IMR-90 (cell line): Measurements from ENCODE around the gene CLEC2D. TPM values are rescaled to one million over a fixed set of nuclear protein-coding genes. Genes with fewer than 3 reads are reported as not detected.

ENCODE experiments used
- ATAC-seq: fragments of 200-7000 bp; cut with Tn5 transposase; 2 replicates; pipeline ENCODE4 v1.9.1; 2020; ENCODE audit warnings: low read depth, mild to moderate bottlenecking, moderate library complexity
- BruUV-seq: library from RNA; stranded (reverse); fragments of 400-500 nt; replicated peaks from 2 replicates; lab custom pipeline; 2021; lab: Mats Ljungman, UMichigan
- CTCF ChIA-PET: fragments of 300-600 bp; formaldehyde crosslinking; extraction: SDS; loops from one replicate; lab custom pipeline; 2021; ENCODE audit warnings: antibody characterized with exemption; lab: Yijun Ruan, JAX
- POLR2A ChIA-PET: fragments of 300-600 bp; sonication (Branson Sonifier 250); formaldehyde crosslinking; loops from one replicate; lab custom pipeline; 2022; ENCODE audit warnings: antibody characterized with exemption; ENCODE audit not compliant: unreplicated experiment; lab: Charles Lee
- DNase-seq: peaks from one replicate; pipeline ENCODE4 v3.0.0; 2013
- H2AFZ ChIP-seq: replicated peaks from 2 replicates; pipeline ENCODE3; 2013; ENCODE audit warnings: low read length, mild to moderate bottlenecking; ENCODE audit not compliant: poor library complexity
- H2AK5ac ChIP-seq: 2 replicates; pipeline ENCODE4 v1.6.1; 2013; ENCODE audit warnings: low read depth, low read length, inconsistent platforms
- H2AK9ac ChIP-seq: replicated peaks from 2 replicates; pipeline ENCODE3; 2013; ENCODE audit warnings: mild to moderate bottlenecking, low read depth, low read length, moderate library complexity; ENCODE audit not compliant: poor library complexity
- H2BK120ac ChIP-seq: 2 replicates; pipeline ENCODE4 v1.6.1; 2013; ENCODE audit warnings: low read depth, low read length, inconsistent platforms
- H2BK15ac ChIP-seq: 3 replicates; pipeline ENCODE4 v1.6.1; 2013; ENCODE audit warnings: low read depth, low read length, inconsistent platforms
- H2BK20ac ChIP-seq: 2 replicates; pipeline ENCODE4 v1.6.1; 2013; ENCODE audit warnings: low read depth, mild to moderate bottlenecking, inconsistent platforms, low read length, moderate library complexity
- H2BK5ac ChIP-seq: 2 replicates; pipeline ENCODE4 v1.6.1; 2013; ENCODE audit warnings: mild to moderate bottlenecking, low read depth, low read length, inconsistent platforms; ENCODE audit not compliant: poor library complexity, severe bottlenecking
- H3K14ac ChIP-seq: replicated peaks from 2 replicates; pipeline ENCODE4 v1.6.1; 2013; ENCODE audit warnings: low read depth, low read length, inconsistent platforms
- H3K18ac ChIP-seq: 2 replicates; pipeline ENCODE4 v1.6.1; 2013; ENCODE audit warnings: low read depth, low read length, control low read depth
- H3K23ac ChIP-seq: 2 replicates; pipeline ENCODE4 v1.6.1; 2013; ENCODE audit warnings: low read depth, low read length, inconsistent platforms
- H3K27ac ChIP-seq: 2 replicates; pipeline ENCODE4 v1.5.1; 2013; ENCODE audit warnings: mild to moderate bottlenecking, control low read depth, low read length; ENCODE audit not compliant: insufficient read depth
- H3K27me3 ChIP-seq: 2 replicates; pipeline ENCODE4 v1.6.1; 2013; ENCODE audit warnings: low read length; ENCODE audit not compliant: control insufficient read depth, insufficient read depth
- H3K36me3 ChIP-seq: 2 replicates; pipeline ENCODE4 v1.6.1; 2013; ENCODE audit warnings: low read length, mixed read lengths; ENCODE audit not compliant: control insufficient read depth, insufficient read depth
- H3K4ac ChIP-seq: 2 replicates; pipeline ENCODE4 v1.6.1; 2013; ENCODE audit warnings: low read depth, low read length, inconsistent platforms
- H3K4me1 ChIP-seq: 2 replicates; pipeline ENCODE4 v1.6.1; 2013; ENCODE audit warnings: low read length, mixed read lengths; ENCODE audit not compliant: control insufficient read depth, insufficient read depth
- H3K4me2 ChIP-seq: 2 replicates; pipeline ENCODE4 v1.6.1; 2013; ENCODE audit warnings: low read depth, mild to moderate bottlenecking, control low read depth, low read length, moderate library complexity
- H3K4me3 ChIP-seq: 2 replicates; pipeline ENCODE4 v1.5.1; 2013; ENCODE audit warnings: low read depth, mild to moderate bottlenecking, control low read depth, low read length, moderate library complexity; ENCODE audit not compliant: insufficient read depth
- H3K56ac ChIP-seq: 2 replicates; pipeline ENCODE4 v1.6.1; 2013; ENCODE audit warnings: low read length, inconsistent platforms; ENCODE audit not compliant: insufficient read depth; ENCODE audit errors: extremely low read depth
- H3K79me1 ChIP-seq, 2 experiments: 2 replicates each; pipeline ENCODE4 v1.6.1; 2013; ENCODE audit warnings: low read length in 2 of 2, inconsistent platforms in 1 of 2, low read depth in 1 of 2
- H3K9ac ChIP-seq: 2 replicates; pipeline ENCODE4 v1.6.1; 2013; ENCODE audit warnings: low read depth, low read length, control low read depth
- H3K9me1 ChIP-seq: 2 replicates; pipeline ENCODE4 v1.6.1; 2013; ENCODE audit warnings: low read length, inconsistent platforms; ENCODE audit not compliant: insufficient read depth
- H3K9me3 ChIP-seq: 2 replicates; pipeline ENCODE4 v1.6.1; 2013; ENCODE audit warnings: low read length; ENCODE audit not compliant: control insufficient read depth, insufficient read depth
- H4K20me1 ChIP-seq: 2 replicates; pipeline ENCODE4 v1.6.1; 2013; ENCODE audit warnings: low read length, inconsistent platforms; ENCODE audit not compliant: insufficient read depth
- H4K5ac ChIP-seq: 2 replicates; pipeline ENCODE4 v1.6.1; 2013; ENCODE audit warnings: mild to moderate bottlenecking, low read depth, low read length, control low read depth
- H4K8ac ChIP-seq, 2 experiments: 2 replicates each; pipeline ENCODE4 v1.6.1; 2013; ENCODE audit warnings: low read depth in 2 of 2, low read length in 2 of 2, control low read depth in 1 of 2, inconsistent platforms in 1 of 2
- H4K91ac ChIP-seq: 2 replicates; pipeline ENCODE4 v1.6.1; 2013; ENCODE audit warnings: low read depth, low read length, inconsistent platforms; ENCODE audit not compliant: insufficient read depth
- BHLHE40 ChIP-seq: fragments of 150-350 bp; IDR thresholded peaks from 2 replicates; pipeline ENCODE4 v1.6.1; 2016; ENCODE audit warnings: mild to moderate bottlenecking, low read depth, low read length
- CHD1 ChIP-seq: IDR thresholded peaks from 2 replicates; pipeline ENCODE4 v1.6.1; 2012; ENCODE audit warnings: low read depth, low read length, improper control_type of control experiment
- FOS ChIP-seq: fragments of 150-350 bp; IDR thresholded peaks from 2 replicates; pipeline ENCODE4 v1.6.1; 2016; ENCODE audit warnings: low read depth, low read length
- MAFK ChIP-seq: IDR thresholded peaks from 2 replicates; pipeline ENCODE4 v1.6.1; 2012; ENCODE audit warnings: low read depth, low read length, improper control_type of control experiment
- MAZ ChIP-seq: IDR thresholded peaks from 2 replicates; pipeline ENCODE4 v1.6.1; 2012; ENCODE audit warnings: low read depth, mild to moderate bottlenecking, low read length, improper control_type of control experiment, moderate library complexity, borderline replicate concordance
- MXI1 ChIP-seq: IDR thresholded peaks from 2 replicates; pipeline ENCODE4 v1.6.1; 2012; ENCODE audit warnings: low read depth, mild to moderate bottlenecking, low read length, moderate library complexity, borderline replicate concordance
- RAD21 ChIP-seq: IDR thresholded peaks from 2 replicates; pipeline ENCODE4 v1.6.1; 2012; ENCODE audit warnings: low read length, improper control_type of control experiment
- SMC3 ChIP-seq: fragments of 150-350 bp; IDR thresholded peaks from 2 replicates; pipeline ENCODE4 v1.6.1; 2016; ENCODE audit warnings: low read depth, mild to moderate bottlenecking, antibody characterized with exemption, low read length, moderate library complexity
- WGBS, 2 experiments: methylation state at CpG; one replicate each; pipeline versions ENCODE4 v1.1.5 to v1.1.7; 2013; ENCODE audit warnings: missing lambda C conversion rate in 2 of 2; ENCODE audit not compliant: insufficient read length in 1 of 2; ENCODE audit errors: extremely low coverage in 2 of 2; 5-methylcytosine and 5-hydroxymethylcytosine counted together
- dilution Hi-C: fragments of 300-500 bp; cut with HindIII; formaldehyde crosslinking; loops from one replicate; pipeline ENCODE4 v1.14.3; 2018; ENCODE audit warnings: low sequenced_read_pairs; ENCODE audit not compliant: unreplicated experiment
- in situ Hi-C: fragments of 300-500 bp; cut with MboI; formaldehyde crosslinking; loops from 3 replicates; pipeline ENCODE4 v1.14.3; 2019; ENCODE audit warnings: low sequenced_read_pairs, inconsistent platforms, mixed read lengths
- intact Hi-C: fragments of 100-400 bp; cut with micrococcal nuclease; formaldehyde crosslinking; loops from 2 replicates; pipeline ENCODE4 v1.10.0; 2022
- polyA plus RNA-seq, 3 experiments: library from polyadenylated mRNA; depleted of rRNA; stranded (reverse); fragments of >200 nt; gene quantifications; 2 replicates each; pipeline ENCODE4 v1.2.3, GENCODE V29; 2012; ENCODE audit warnings: low replicate concordance in 1 of 3
- total RNA-seq: library from RNA; depleted of rRNA; stranded (reverse); fragments of >200 nt; gene quantifications from 2 replicates; pipeline ENCODE4 v1.2.3, GENCODE V29; 2012
- TF ChIP-seq, protein P1 (sequence below): conservative IDR thresholded peaks from 2 replicates; pipeline ENCODE4 v1.5.1; 2012; ENCODE audit warnings: mild to moderate bottlenecking, low read depth, low read length, improper control_type of control experiment

CLEC2D gene
- total and polyA plus RNA-seq, 2 of the 4 experiments (the other 2 are of a cell fraction), result 0.72 to 1.2 TPM

DNA sequence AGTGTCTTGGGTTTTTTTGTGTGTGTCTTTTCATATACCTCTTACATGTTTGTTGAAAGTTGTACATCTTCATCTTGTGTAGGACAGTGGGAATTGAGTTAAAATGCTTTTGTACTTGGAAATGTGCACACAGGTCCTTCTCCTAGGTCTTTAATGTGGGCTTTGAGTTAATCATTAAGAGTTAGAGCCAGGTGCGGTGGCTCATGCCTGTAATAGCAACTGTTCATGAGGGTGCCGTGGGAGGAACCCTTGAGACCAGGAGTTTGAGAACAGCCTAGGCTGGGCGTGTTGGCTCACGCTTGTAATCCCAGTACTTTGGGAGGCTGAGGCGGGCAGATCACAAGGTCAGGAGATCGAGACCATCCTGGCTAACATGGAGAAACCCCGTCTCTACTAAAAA, 49.5 kb downstream of the CLEC2D start:
- in situ Hi-C loops (loop anchor here (25.0 kb wide), 1 partner anchor 382 kb away; no protein-coding TSS in a partner anchor), dilution Hi-C loops (no loop called here), intact Hi-C loops (no loop called here)
- ATAC-seq, result no peak
- POLR2A ChIA-PET, result no interaction called here
- Histone ChIP-seq H3K9ac (no peak overlapping the region), H3K27me3 (no peaks in the 10 kb centered on the region; the same call in 1 of the 2 replicates), H4K20me1 (no peaks in the 10 kb centered on the region), H2AFZ (no peak overlapping the region), H3K14ac (no peak overlapping the region), H3K4me2 (no peak overlapping the region), H3K4me3 (no peak overlapping the region), H2BK5ac (no peak overlapping the region), H3K36me3 (no peaks in the 10 kb centered on the region), H3K4ac (no peak overlapping the region), H2BK15ac (no peak overlapping the region), H2BK20ac (no peak overlapping the region), H2AK5ac (no peak overlapping the region), H2BK120ac (no peak overlapping the region), H4K8ac (no peak overlapping the region), H3K18ac (no peak overlapping the region), H3K9me3 (no peaks in the 10 kb centered on the region), H4K91ac (no peak overlapping the region), H3K79me1 (no peaks in the 10 kb centered on the region), H4K5ac (no peak overlapping the region), H3K23ac (no peak overlapping the region), H3K4me1 (peaks cover 2% of the 10 kb centered on the region; the same call in 1 of the 2 replicates), H2AK9ac (no peak overlapping the region), H3K27ac (no peak overlapping the region), H3K56ac (no peak overlapping the region), H3K9me1 (no peaks in the 10 kb centered on the region)
- WGBS, 2 experiments, result 100% methylated on average over 1 of the region's 7 CpGs; no CpG with 5 or more reads in 1 of the 2 experiments
- DNase-seq, result no peak
- CTCF ChIA-PET, result no interaction called here
- TF ChIP-seq MAFK (no peak), MXI1 (no peak), FOS (no peak), RAD21 (no peak), CHD1 (no peak), BHLHE40 (no peak), SMC3 (no peak), MAZ (no peak)
- TF ChIP-seq, protein P1, sequence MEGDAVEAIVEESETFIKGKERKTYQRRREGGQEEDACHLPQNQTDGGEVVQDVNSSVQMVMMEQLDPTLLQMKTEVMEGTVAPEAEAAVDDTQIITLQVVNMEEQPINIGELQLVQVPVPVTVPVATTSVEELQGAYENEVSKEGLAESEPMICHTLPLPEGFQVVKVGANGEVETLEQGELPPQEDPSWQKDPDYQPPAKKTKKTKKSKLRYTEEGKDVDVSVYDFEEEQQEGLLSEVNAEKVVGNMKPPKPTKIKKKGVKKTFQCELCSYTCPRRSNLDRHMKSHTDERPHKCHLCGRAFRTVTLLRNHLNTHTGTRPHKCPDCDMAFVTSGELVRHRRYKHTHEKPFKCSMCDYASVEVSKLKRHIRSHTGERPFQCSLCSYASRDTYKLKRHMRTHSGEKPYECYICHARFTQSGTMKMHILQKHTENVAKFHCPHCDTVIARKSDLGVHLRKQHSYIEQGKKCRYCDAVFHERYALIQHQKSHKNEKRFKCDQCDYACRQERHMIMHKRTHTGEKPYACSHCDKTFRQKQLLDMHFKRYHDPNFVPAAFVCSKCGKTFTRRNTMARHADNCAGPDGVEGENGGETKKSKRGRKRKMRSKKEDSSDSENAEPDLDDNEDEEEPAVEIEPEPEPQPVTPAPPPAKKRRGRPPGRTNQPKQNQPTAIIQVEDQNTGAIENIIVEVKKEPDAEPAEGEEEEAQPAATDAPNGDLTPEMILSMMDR, result no peak
- no TSS peak for BruUV-seq
